Endothelial cell of umbilical vein (primary cell): Measurements from ENCODE around the gene EFCC1. TPM values are rescaled to one million over a fixed set of nuclear protein-coding genes. Genes with fewer than 3 reads are reported as not detected.

Experiments used
- BruUV-seq: library from RNA; stranded (reverse); fragments of 400-500 nt; replicated peaks from 2 replicates; lab custom pipeline; 2021; lab: Mats Ljungman, UMichigan
- CTCF ChIA-PET: fragments of 300-600, 350-600 bp; sonication (Branson Sonifier 250); formaldehyde crosslinking; loops from one replicate; lab custom pipeline; 2021; ENCODE audit warnings: antibody characterized with exemption, inconsistent platforms; lab: Charles Lee
- POLR2A ChIA-PET: fragments of 300-600, 350-600 bp; sonication (Branson Sonifier 250); formaldehyde crosslinking; loops from one replicate; lab custom pipeline; 2021; ENCODE audit warnings: antibody characterized with exemption, inconsistent platforms; lab: Charles Lee
- DNase-seq: peaks from one replicate; pipeline ENCODE4 v3.0.0-alpha.2; 2011; ENCODE audit warnings: low read depth, low spot score
- FAIRE-seq: peaks from 2 replicates; lab custom pipeline; 2011; peaks lifted over from hg19 to GRCh38; lab: Jason Lieb, UNC
- H2AFZ ChIP-seq: 2 replicates; pipeline ENCODE4 v1.6.0; 2012; ENCODE audit warnings: low read depth, low read length, control low read depth, inconsistent platforms
- H3K27ac ChIP-seq: 2 replicates; pipeline ENCODE4 v1.5.1; 2011; ENCODE audit warnings: low read depth, mild to moderate bottlenecking, control low read depth, low read length, moderate library complexity; ENCODE audit not compliant: insufficient read depth
- H3K27me3 ChIP-seq, 2 experiments: 2 replicates each; pipeline versions ENCODE4 v1.6.0 to v1.6.1; 2011; ENCODE audit warnings: low read length in 2 of 2, mixed read lengths in 1 of 2; ENCODE audit not compliant: control insufficient read depth in 2 of 2, insufficient read depth in 2 of 2
- H3K36me3 ChIP-seq, 2 experiments: 2 replicates in 1 of 2; 3 replicates in 1 of 2; pipeline ENCODE4 v1.5.1; 2011; ENCODE audit warnings: low read length in 2 of 2, mild to moderate bottlenecking in 1 of 2, moderate library complexity in 1 of 2; ENCODE audit not compliant: control insufficient read depth in 2 of 2, insufficient read depth in 2 of 2; ENCODE audit errors: extremely low read depth in 1 of 2
- H3K4me1 ChIP-seq: 3 replicates; pipeline ENCODE4 v1.5.1; 2011; ENCODE audit warnings: mild to moderate bottlenecking, low read length; ENCODE audit not compliant: control insufficient read depth, insufficient read depth; ENCODE audit errors: extremely low read depth
- H3K4me2 ChIP-seq: 2 replicates; pipeline ENCODE4 v1.6.1; 2011; ENCODE audit warnings: low read length, control low read depth, mixed read lengths; ENCODE audit not compliant: insufficient read depth
- H3K4me3 ChIP-seq, 3 experiments: fragments of 200-600 bp in 1 of 3; sonication (generic), shearing (Covaris generic) in 1 of 3; replicated peaks in 1 of 3; 2 replicates each; pipeline ENCODE4 v1.5.1; 2011 to 2016; ENCODE audit warnings: control low read depth in 3 of 3, low read length in 3 of 3, mild to moderate bottlenecking in 2 of 3, inconsistent platforms in 1 of 3, low read depth in 1 of 3, moderate library complexity in 1 of 3; ENCODE audit not compliant: insufficient read depth in 1 of 3
- H3K79me2 ChIP-seq: 2 replicates; pipeline ENCODE4 v1.6.0; 2012; ENCODE audit warnings: low read length, inconsistent platforms; ENCODE audit not compliant: control insufficient read depth, insufficient read depth
- H3K9ac ChIP-seq: replicated peaks from 2 replicates; pipeline ENCODE3; 2011; ENCODE audit warnings: low read length, control low read depth; ENCODE audit not compliant: insufficient read depth; ENCODE audit errors: extremely low read depth
- H3K9me1 ChIP-seq: replicated peaks from 3 replicates; pipeline ENCODE4 v1.6.0; 2011; ENCODE audit warnings: mild to moderate bottlenecking, low read length; ENCODE audit not compliant: control insufficient read depth, insufficient read depth; ENCODE audit errors: extremely low read depth
- H3K9me3 ChIP-seq: replicated peaks from 2 replicates; pipeline ENCODE4 v1.5.1; 2012; ENCODE audit warnings: low read length, inconsistent platforms; ENCODE audit not compliant: control insufficient read depth, insufficient read depth
- H4K20me1 ChIP-seq: replicated peaks from 2 replicates; pipeline ENCODE3; 2011; ENCODE audit warnings: mild to moderate bottlenecking, low read length; ENCODE audit not compliant: control insufficient read depth, insufficient read depth; ENCODE audit errors: extremely low read depth
- CTCF ChIP-seq, 2 donors: IDR thresholded peaks; 1 replicate in 1 of 2; 2 replicates in 1 of 2; pipeline ENCODE4 v1.5.1; 2011; ENCODE audit warnings: low read length in 2 of 2, mild to moderate bottlenecking in 2 of 2, moderate library complexity in 2 of 2, control low read depth in 1 of 2, inconsistent platforms in 1 of 2, low read depth in 1 of 2; ENCODE audit not compliant: insufficient read depth in 1 of 2; ENCODE audit errors: extremely low read depth in 1 of 2
- EZH2 ChIP-seq: IDR thresholded peaks from 2 replicates; pipeline ENCODE4 v1.6.1; 2012; ENCODE audit warnings: borderline replicate concordance, low read depth, mild to moderate bottlenecking, moderate library complexity, low read length, inconsistent platforms; ENCODE audit not compliant: severe bottlenecking
- FOS ChIP-seq: IDR thresholded peaks from 2 replicates; pipeline ENCODE4 v1.6.1; 2011; ENCODE audit warnings: mild to moderate bottlenecking, low read length, moderate library complexity, borderline replicate concordance; ENCODE audit not compliant: insufficient read depth
- GATA2 ChIP-seq: IDR thresholded peaks from 2 replicates; pipeline ENCODE4 v1.7.0; 2011; ENCODE audit warnings: low read depth, mild to moderate bottlenecking, moderate library complexity, mixed read lengths, low read length; ENCODE audit not compliant: insufficient read length, insufficient read depth
- JUN ChIP-seq: IDR thresholded peaks from 2 replicates; pipeline ENCODE4 v1.6.1; 2011; ENCODE audit warnings: borderline replicate concordance, low read depth; ENCODE audit not compliant: insufficient read length, insufficient read depth
- MAX ChIP-seq: IDR thresholded peaks from 2 replicates; pipeline ENCODE4 v1.6.1; 2011; ENCODE audit not compliant: insufficient read depth, insufficient read length
- MYC ChIP-seq: IDR thresholded peaks from one replicate; pipeline ENCODE4 v1.6.1; 2011; ENCODE audit warnings: mild to moderate bottlenecking, low read depth, low read length
- POLR2A ChIP-seq: IDR thresholded peaks from 2 replicates; pipeline ENCODE4 v1.6.1; 2012; ENCODE audit warnings: low read depth, mild to moderate bottlenecking, control low read depth, low read length
- POLR2AphosphoS5 ChIP-seq: IDR thresholded peaks from 2 replicates; pipeline ENCODE4 v1.6.1; 2012; ENCODE audit warnings: low read depth, mild to moderate bottlenecking, control low read depth, low read length, moderate library complexity; ENCODE audit not compliant: insufficient read depth
- dilution Hi-C: fragments of 300-500 bp; cut with MboI; formaldehyde crosslinking; loops from one replicate; pipeline ENCODE4 v1.15.0; 2019; ENCODE audit warnings: low sequenced_read_pairs; ENCODE audit not compliant: extremely low pct_ligation_motif_present
- intact Hi-C: fragments of 100-400 bp; cut with micrococcal nuclease; formaldehyde crosslinking; loops from one replicate; pipeline ENCODE4 v1.10.0; 2022
- polyA plus RNA-seq, 4 experiments: library from polyadenylated mRNA; depleted of rRNA in 3 of 4; stranded (reverse) in 3 of 4; unstranded in 1 of 4; fragments of >200 nt; gene quantifications; 2 replicates each; pipeline versions ENCODE4 v1.2.1 to v1.2.3, GENCODE V29; 2011 to 2012; ENCODE audit warnings: missing spikeins in 1 of 4
- total RNA-seq: library from RNA; stranded (reverse); gene quantifications from 2 replicates; pipeline ENCODE4 v1.2.3, GENCODE V29; 2021

EFCC1 gene
- total and polyA plus RNA-seq, 2 donors (not counting 3 experiments of a cell fraction or from before 2014, with no cell fraction given), result 0.73 to 1.3 TPM

DNA sequence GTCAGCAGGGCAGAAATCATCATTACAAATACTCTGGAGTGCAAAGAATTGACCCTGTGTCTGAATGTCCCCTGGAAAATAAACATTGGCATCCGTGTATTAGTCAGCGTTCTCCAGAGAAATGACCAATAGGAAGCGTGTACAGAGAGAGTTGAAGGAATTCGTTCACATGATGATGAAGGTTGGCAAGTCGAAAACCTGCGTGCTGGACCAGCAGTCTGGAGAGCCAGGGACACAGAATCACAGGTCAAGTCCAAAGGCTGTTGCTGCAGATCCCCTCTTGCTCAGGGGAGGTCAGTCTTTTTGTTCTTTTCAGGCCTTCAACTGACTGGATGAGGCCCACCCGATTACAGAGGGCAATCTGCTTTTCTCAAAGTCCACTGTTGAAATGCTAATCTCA, 76.1 kb downstream of the EFCC1 start:
- H4K20me1 ChIP-seq, result no peaks in the 10 kb centered on the region
- no peaks in the 10 kb centered on the region for H3K27me3 ChIP-seq
- H3K36me3 ChIP-seq, result no peaks in the 10 kb centered on the region
- no peaks in the 10 kb centered on the region for H3K79me2 ChIP-seq
- no peak overlapping the region for H3K27ac ChIP-seq
- dilution Hi-C loops (no loop called here), intact Hi-C loops (no loop called here)
- CTCF ChIA-PET, result interaction anchor here (0.8 to 2.1 kb wide), 3 partner anchors 9 to 107 kb away, joined by 3 to 9 read pairs (median 6); no protein-coding TSS in a partner anchor
- no peaks in the 10 kb centered on the region for H3K9me3 ChIP-seq
- no peak overlapping the region for H3K9ac ChIP-seq
- peaks cover 3% of the 10 kb centered on the region for H3K4me1 ChIP-seq
- POLR2A ChIA-PET, result interaction anchor here (0.7 kb wide), 1 partner anchor 60 kb away, joined by 6 read pairs; no protein-coding TSS in a partner anchor
- H2AFZ ChIP-seq, result peak overlapping the region; percentile 69
- H3K4me3 ChIP-seq, result no peak overlapping the region
- H3K9me1 ChIP-seq, result no peaks in the 10 kb centered on the region
- peak overlapping the region; percentile 10 for H3K4me2 ChIP-seq
- FAIRE-seq (peak; percentile 96), DNase-seq (peak; percentile 79)
- TF ChIP-seq CTCF (IDR thresholded peaks at IDR 0.05; ENCODE audit: extremely low read depth in 1 of 2, insufficient read depth in 1 of 2, low read depth in 1 of 2, low read length in 2 of 2), result no peak
- no peak for TF ChIP-seq GATA2
- TF ChIP-seq JUN, result peak; percentile 25
- TF ChIP-seq FOS, result peak; percentile 15
- TF ChIP-seq POLR2A, result no peak
- no peak for TF ChIP-seq MYC
- peak; percentile 29 for TF ChIP-seq POLR2AphosphoS5
- TF ChIP-seq EZH2, result no peak
- no peak for TF ChIP-seq MAX
- BruUV-seq, result no TSS peak
